ENCODE measurements around the gene CNGB1.

- TF ChIP-seq BHLHE40 (IDR thresholded peaks at IDR 0.05; ENCODE audit: low read depth, low read length): no peak
- TF ChIP-seq ZNF302 (CRISPR knock-in tag; IDR thresholded peaks at IDR 0.05): no peak
- no peak for TF ChIP-seq JUN (IDR thresholded peaks at IDR 0.05)
- TF ChIP-seq CBX8 (IDR thresholded peaks at IDR 0.05): no peak
- no peak for TF ChIP-seq ZFP36 (IDR thresholded peaks at IDR 0.05; ENCODE audit: borderline replicate concordance, partially characterized antibody)
- no peak for TF ChIP-seq REST (IDR thresholded peaks at IDR 0.05)
- no peak for TF ChIP-seq CTCF (IDR thresholded peaks at IDR 0.05)
- TF ChIP-seq USF2 (IDR thresholded peaks at IDR 0.05): no peak
- TF ChIP-seq POLR2A (IDR thresholded peaks at IDR 0.05; ENCODE audit: low read length): no peak
- no peak for TF ChIP-seq E2F6 (IDR thresholded peaks at IDR 0.05; ENCODE audit: borderline replicate concordance, low read depth)
- no peak for TF ChIP-seq HOXA7 (CRISPR knock-in tag; IDR thresholded peaks at IDR 0.05)
- TF ChIP-seq MAX (IDR thresholded peaks at IDR 0.05): no peak
- TF ChIP-seq RNF2 (IDR thresholded peaks at IDR 0.05; ENCODE audit: borderline replicate concordance, low read depth): no peak
Observed at GRCh38 chr16:57844416-57845030, 126.4 kb downstream of the CNGB1 start.
